Keratinocyte (primary cell): ENCODE data around the gene FGF2.

ENCODE experiments used
- CTCF ChIP-seq, 3 experiments: IDR thresholded peaks in 1 of 3; conservative IDR thresholded peaks in 1 of 3; optimal IDR thresholded peaks in 1 of 3; 2 replicates in 2 of 3; 3 replicates in 1 of 3; pipeline versions ENCODE3 to v1.5.1; 2011; ENCODE audit warnings: low read length in 3 of 3, mild to moderate bottlenecking in 3 of 3, moderate library complexity in 2 of 3, control low read depth in 1 of 3, inconsistent platforms in 1 of 3; ENCODE audit not compliant: insufficient read depth in 2 of 3; ENCODE audit errors: extremely low read depth in 1 of 3
- EZH2 ChIP-seq: IDR thresholded peaks from one replicate; pipeline ENCODE4 v1.6.1; 2012; ENCODE audit warnings: inconsistent platforms, mild to moderate bottlenecking, low read length, moderate library complexity

- TF ChIP-seq CTCF (optimal IDR thresholded peaks at IDR 0.05 in 1 of 3, IDR thresholded peaks at IDR 0.05 in 1 of 3, conservative IDR thresholded peaks at IDR 0.05 in 1 of 3; ENCODE audit: extremely low read depth in 1 of 3, insufficient read depth in 2 of 3, low read length in 3 of 3) = no peak
- TF ChIP-seq EZH2 = no peak
Observed at GRCh38 chr4:122932763-122933162, 106.1 kb downstream of the FGF2 start.
